ENCODE measurements around the gene PRKAR2B. TPM values are rescaled to one million over a fixed set of nuclear protein-coding genes. Genes with fewer than 3 reads are reported as not detected.
A peak's percentile ranks its signal among the peaks of the same experiment; 100 is the strongest.
"Not testable (repeated sequence)": the region's sequence is repeated elsewhere in the genome, so short reads cannot be mapped to it uniquely, and the experiment has no call there.

The PRKAR2B gene
- total RNA-seq, 2 donors from 2014 or later: 0.71 to 1.7 TPM

- no peaks in the 10 kb centered on the region for H3K36me3 Mint-ChIP-seq
- H3K9me3 Mint-ChIP-seq: peaks cover 0 to 8% of the 10 kb centered on the region in 2 donors
- no peak for DNase-seq (ENCODE audit: low spot score in 2 of 2)
- no peak for ATAC-seq
- H3K27ac Mint-ChIP-seq: no peak overlapping the region
These were observed 3.4 kb upstream of the PRKAR2B start for GRCh38 chr7:107041097-107041496.

- H3K27ac Mint-ChIP-seq; H3K9me3 Mint-ChIP-seq; DNase-seq (ENCODE audit: low spot score in 2 of 2); H3K36me3 Mint-ChIP-seq; ATAC-seq: not testable (repeated sequence)
These were observed 2.7 kb upstream of the PRKAR2B start for GRCh38 chr7:107041764-107042163.

GRCh38 chr7:107042326-107042910 is 2.1 kb upstream of the PRKAR2B start:
- not testable (repeated sequence) for DNase-seq (ENCODE audit: low spot score in 2 of 2); H3K27ac Mint-ChIP-seq; H3K9me3 Mint-ChIP-seq; H3K36me3 Mint-ChIP-seq; ATAC-seq

- Mint-ChIP-seq H3K9me3 (no peaks in the 10 kb centered on the region), H3K27ac (no peak overlapping the region), H3K36me3 (no peaks in the 10 kb centered on the region)
- DNase-seq (ENCODE audit: low spot score in 2 of 2) (no peak), ATAC-seq (no peak)
These were observed 1.0 kb upstream of the PRKAR2B start for GRCh38 chr7:107043491-107043890.

- Mint-ChIP-seq H3K36me3 (no peaks in the 10 kb centered on the region), H3K9me3 (no peaks in the 10 kb centered on the region), H3K27ac (no peak overlapping the region)
- no peak for ATAC-seq
- no peak for DNase-seq (ENCODE audit: low spot score in 2 of 2)
These were observed 571 bp upstream of the PRKAR2B start for GRCh38 chr7:107043921-107044346.

- Mint-ChIP-seq H3K27ac (peak overlapping the region in 1 of 2 donors; percentile 92), H3K36me3 (no peaks in the 10 kb centered on the region), H3K9me3 (no peaks in the 10 kb centered on the region)
- no peak for DNase-seq (ENCODE audit: low spot score in 2 of 2)
- no peak for ATAC-seq
These were observed 873 bp downstream of the PRKAR2B start for GRCh38 chr7:107045195-107045960.

GRCh38 chr7:107045980-107046379 is 1.5 kb downstream of the PRKAR2B start:
- no peaks in the 10 kb centered on the region for H3K36me3 Mint-ChIP-seq
- no peak overlapping the region for H3K27ac Mint-ChIP-seq
- DNase-seq (ENCODE audit: low spot score in 2 of 2) (no peak), ATAC-seq (no peak)
- no peaks in the 10 kb centered on the region for H3K9me3 Mint-ChIP-seq

GRCh38 chr7:107046491-107047259 is 2.2 kb downstream of the PRKAR2B start:
- ATAC-seq: no peak
- no peak for DNase-seq (ENCODE audit: low spot score in 2 of 2)
- Mint-ChIP-seq H3K36me3 (no peaks in the 10 kb centered on the region), H3K27ac (no peak overlapping the region), H3K9me3 (no peaks in the 10 kb centered on the region)

- DNase-seq (ENCODE audit: low spot score in 2 of 2) (no peak), ATAC-seq (no peak)
- no peaks in the 10 kb centered on the region for H3K9me3 Mint-ChIP-seq
- H3K36me3 Mint-ChIP-seq: no peaks in the 10 kb centered on the region
- no peak overlapping the region for H3K27ac Mint-ChIP-seq
These were observed 3.6 kb downstream of the PRKAR2B start for GRCh38 chr7:107047902-107048782.

GRCh38 chr7:107048783-107049418 is 4.4 kb downstream of the PRKAR2B start:
- H3K27ac Mint-ChIP-seq: no peak overlapping the region
- ATAC-seq (no peak), DNase-seq (ENCODE audit: low spot score in 2 of 2) (no peak)
- H3K36me3 Mint-ChIP-seq: no peaks in the 10 kb centered on the region
- peaks cover 0 to 3% of the 10 kb centered on the region in 2 donors for H3K9me3 Mint-ChIP-seq

GRCh38 chr7:107049480-107049879 is 5.0 kb downstream of the PRKAR2B start:
- H3K36me3 Mint-ChIP-seq: no peaks in the 10 kb centered on the region
- H3K27ac Mint-ChIP-seq: no peak overlapping the region

GRCh38 chr7:107049971-107050532 is 5.5 kb downstream of the PRKAR2B start:
- H3K9me3 Mint-ChIP-seq: peaks cover 0 to 3% of the 10 kb centered on the region in 2 donors
- H3K27ac Mint-ChIP-seq: no peak overlapping the region
- DNase-seq (ENCODE audit: low spot score in 2 of 2) (no peak), ATAC-seq (no peak)
- no peaks in the 10 kb centered on the region for H3K36me3 Mint-ChIP-seq

More at GRCh38 chr7:107049480-107049879, 5.0 kb downstream of the PRKAR2B start:
- no peak for DNase-seq (ENCODE audit: low spot score in 2 of 2)
- ATAC-seq: no peak
- peaks cover 0 to 3% of the 10 kb centered on the region in 2 donors for H3K9me3 Mint-ChIP-seq

GRCh38 chr7:107051376-107051775 is 6.9 kb downstream of the PRKAR2B start:
- Mint-ChIP-seq H3K27ac (peak overlapping the region in 1 of 2 donors; percentile 56), H3K9me3 (peaks cover 0 to 3% of the 10 kb centered on the region in 2 donors), H3K36me3 (no peaks in the 10 kb centered on the region)
- ATAC-seq: peak in 1 of 2 donors; percentile 74
- no peak for DNase-seq (ENCODE audit: low spot score in 2 of 2)

- not testable (repeated sequence) for DNase-seq (ENCODE audit: low spot score in 2 of 2); H3K36me3 Mint-ChIP-seq; H3K27ac Mint-ChIP-seq; ATAC-seq; H3K9me3 Mint-ChIP-seq
These were observed 10.5 kb downstream of the PRKAR2B start for GRCh38 chr7:107054965-107055364.

GRCh38 chr7:107056058-107056457 is 11.6 kb downstream of the PRKAR2B start:
- ATAC-seq; DNase-seq (ENCODE audit: low spot score in 2 of 2); H3K36me3 Mint-ChIP-seq; H3K9me3 Mint-ChIP-seq; H3K27ac Mint-ChIP-seq: not testable (repeated sequence)
